GM19463 (cell line): ENCODE results near the gene IFTAP.
A peak's percentile ranks its signal among the peaks of the same experiment; 100 is the strongest.

Source experiments
- ATAC-seq: cut with Tn5 transposase; IDR thresholded peaks from one replicate; pipeline ENCODE4 v1.9.1; 2021; ENCODE audit warnings: mild to moderate bottlenecking, moderate library complexity; ENCODE audit not compliant: unreplicated experiment

Gene IFTAP

DNA sequence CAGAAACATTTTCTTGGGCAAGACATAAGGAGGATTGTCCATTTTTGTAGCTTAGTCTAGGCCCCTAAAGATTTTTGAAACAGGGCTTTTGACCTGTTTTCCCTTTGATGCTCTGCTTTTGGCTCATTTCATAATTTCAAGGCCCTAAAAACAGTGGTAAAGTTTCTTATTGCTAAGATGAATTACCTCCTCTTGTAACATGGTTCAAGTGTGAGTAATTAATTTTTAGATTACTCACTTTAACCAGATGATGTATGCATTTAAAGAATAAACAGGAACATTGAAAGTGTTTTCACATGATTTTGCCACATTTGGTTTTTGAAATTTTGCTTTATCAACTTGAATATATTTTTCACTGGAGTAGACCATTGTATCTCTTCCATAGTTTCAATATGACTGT is 2.6 kb downstream of the IFTAP start:
- ATAC-seq: no peak

DNA sequence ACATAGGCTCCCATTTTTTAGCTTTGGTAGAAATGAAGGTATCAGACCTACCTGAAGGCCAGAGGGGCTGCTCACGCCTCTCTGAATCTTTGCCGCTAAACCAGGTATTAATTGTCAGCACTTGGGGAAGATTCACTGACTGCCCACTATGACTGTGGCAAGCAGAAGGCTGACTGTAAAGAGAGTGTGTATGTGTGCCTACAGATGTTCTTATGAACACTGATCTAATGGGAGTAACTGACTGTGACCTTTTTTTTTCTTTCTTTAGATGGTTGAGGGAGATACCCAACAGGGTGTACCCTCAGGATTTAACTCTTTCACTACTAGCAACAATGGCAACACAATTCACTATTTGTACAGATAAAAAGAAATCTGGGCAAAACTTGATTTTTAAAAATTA is 3.7 kb downstream of the IFTAP start, which contains the start of gene RAG2:
Gene RAG2, minus strand, starts transcription at position 186 of the 400 bp plus-strand sequence. CDS start 4,068 bp downstream, outside the sequence.
- ATAC-seq: no peak

DNA sequence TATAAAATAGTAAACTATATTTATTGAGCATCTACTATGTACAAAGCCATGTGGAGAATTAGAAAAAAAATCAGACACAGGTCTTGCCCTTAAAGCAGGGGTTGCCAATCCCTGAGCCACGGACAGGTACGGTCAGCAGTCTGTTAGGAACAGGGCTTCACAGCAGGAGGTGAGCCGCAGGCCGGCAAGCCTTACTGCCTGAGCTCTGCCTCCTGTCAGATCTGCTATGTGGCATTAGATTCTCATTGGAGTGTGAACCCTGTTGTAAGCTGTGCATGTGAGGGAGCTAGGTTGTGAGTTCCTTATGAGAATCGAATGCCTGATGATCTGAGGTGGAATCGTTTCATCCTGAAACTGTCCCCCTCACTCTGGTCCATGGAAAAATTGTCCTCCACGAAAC is 5.9 kb downstream of the IFTAP start:
- ATAC-seq: no peak

DNA sequence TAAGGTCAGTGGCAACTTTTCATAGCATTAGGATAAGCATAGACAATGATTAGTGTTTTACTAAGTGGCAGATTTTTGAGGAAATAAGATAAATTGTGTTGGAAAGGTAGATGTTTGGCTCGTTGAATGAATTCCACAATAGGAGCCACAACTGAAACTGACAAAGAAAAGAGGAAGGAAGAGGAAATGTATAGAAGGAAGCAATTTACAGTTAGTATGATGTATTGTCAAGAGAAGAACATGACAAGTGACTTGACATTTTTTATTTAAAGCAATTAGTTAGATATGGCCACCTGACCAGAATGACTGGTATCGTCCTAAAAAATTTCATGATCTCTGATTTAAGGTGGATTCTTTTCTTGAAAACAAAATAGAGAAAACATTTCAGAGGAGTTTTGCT is 6.9 kb downstream of the IFTAP start:
- ATAC-seq: no peak

DNA sequence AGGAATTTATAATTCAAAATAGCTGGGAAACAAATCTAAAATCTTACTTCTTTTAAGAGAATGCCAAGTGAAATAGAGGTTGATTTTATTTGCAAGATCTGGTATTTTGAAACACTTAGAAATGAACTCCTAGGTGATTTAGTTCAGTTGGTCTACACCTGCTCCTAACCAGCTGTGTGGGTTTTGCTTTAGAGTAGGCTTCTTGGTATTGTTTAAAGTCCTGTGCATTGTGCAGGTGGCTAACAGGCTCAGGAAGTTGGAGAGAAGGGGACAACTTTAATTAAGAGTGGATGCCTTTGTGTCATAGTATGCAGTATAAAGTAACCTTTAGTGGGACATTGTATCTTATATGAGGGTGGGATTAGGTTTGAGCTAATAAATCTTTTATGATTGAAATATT is 7.8 kb downstream of the IFTAP start:
- no peak for ATAC-seq

DNA sequence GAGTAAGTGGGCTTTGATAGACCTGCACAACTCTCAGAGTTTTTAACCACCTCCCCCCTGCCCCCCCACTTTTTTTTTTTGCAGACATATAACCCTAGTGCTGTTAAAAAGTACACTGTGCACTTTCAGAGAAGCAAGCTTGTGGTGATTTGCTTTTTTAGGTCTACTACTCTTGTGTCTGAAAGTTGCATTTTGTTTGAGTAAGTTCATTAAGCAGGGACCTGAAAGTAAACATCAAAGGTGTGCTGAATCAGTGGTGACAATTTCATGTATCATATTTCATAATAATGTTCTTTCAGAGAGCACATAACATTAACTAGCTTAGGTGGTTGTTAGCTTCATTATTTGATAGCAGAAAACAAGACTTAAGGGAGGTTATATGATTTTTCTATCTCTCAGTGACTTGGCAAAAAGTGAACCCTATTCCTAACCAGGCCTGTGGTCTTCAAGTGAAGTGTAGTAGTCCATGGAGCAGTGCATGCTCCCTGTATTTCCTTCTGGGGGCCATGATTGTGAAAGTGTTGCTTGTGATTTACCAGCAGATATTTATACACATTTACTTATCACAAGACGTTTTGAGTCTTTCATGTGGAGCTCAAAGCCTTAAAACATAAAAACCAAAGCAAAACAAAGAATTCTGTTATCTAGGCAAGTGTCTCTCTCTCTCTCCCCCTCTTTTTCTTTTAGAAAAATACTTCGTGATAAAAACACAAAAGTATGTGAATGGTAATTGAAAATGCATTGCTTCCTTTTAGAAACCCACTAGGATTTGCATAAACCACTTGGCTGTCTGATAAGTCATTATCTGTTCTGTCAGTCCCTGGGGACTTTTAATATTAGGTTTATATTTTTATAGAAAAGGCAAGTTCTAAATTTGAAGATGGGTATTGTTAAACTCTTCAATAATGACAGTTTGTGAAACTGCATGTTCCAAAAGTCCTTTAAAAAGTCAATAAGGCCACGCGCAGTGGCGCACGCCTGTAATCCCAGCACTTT is 11.2 kb downstream of the IFTAP start:
- ATAC-seq: no peak

DNA sequence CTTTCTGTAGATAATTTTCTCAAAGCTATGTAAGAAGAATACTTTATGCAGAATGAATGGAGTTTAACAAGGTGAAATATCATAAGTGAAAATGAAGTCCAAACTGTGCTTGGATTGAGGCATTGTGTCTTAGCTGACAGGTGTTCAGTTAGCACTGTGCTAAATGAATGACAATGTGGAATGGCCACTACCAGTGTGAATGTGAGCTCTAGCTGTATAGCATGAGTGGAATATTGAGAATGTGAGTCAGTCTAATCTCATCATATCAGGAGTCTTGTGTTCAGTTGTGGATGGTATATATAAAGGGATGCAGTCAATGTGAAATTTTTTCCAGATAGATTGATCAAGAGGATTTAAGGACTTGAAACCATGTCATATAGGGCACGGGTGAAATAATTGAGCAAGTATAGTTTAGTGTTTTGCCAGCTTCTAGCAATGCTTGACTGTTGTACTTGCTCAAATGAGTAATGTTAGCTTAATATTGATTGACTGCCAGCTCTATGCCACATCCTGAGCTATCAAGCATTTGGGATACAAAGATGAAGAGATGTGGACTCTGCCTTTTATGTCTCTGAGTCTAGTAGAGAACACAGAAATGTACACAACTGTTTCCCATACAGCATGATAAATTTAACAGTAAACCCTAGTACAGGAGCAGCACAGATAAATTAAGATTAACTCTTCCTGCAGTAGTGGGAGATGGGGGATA is 14.3 kb downstream of the IFTAP start:
- no peak for ATAC-seq

DNA sequence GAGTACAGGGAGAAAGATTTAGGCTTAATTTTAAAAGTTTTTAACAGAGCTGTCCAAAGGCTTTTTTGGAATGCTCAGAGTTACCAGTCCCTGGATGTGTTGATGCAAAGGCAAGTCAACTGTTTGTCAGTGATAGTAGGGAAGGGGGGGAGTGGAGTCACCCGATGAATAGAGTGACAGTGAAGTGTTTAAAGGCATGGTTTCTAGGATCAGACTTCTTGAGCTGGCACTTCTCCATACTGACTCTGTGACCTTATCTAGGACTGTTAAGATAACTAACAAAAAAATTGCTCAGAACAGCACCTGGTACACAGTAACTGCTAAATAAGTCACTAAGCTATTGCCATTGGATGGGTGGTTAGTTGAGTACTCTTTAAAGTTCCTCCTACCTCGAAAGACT is 15.1 kb downstream of the IFTAP start:
- no peak for ATAC-seq

DNA sequence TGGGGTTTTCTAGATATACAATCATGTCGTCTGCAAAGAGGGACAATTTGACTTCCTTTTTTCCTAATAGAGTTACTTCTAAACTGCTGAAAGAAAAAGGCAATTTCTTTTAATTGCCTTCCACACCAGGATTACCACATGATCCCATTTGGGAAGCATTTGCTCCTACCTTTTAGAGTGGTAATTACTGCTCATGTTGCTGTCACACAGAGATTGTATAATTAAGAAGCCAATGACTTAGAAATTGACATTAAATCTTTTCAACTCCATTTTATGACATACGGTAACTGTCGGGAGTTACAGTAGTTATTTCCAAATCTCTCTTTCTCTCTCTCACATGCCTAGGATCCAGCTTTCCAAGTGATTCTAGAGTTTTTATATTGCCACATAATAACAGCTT is 21.5 kb downstream of the IFTAP start:
- no peak for ATAC-seq

DNA sequence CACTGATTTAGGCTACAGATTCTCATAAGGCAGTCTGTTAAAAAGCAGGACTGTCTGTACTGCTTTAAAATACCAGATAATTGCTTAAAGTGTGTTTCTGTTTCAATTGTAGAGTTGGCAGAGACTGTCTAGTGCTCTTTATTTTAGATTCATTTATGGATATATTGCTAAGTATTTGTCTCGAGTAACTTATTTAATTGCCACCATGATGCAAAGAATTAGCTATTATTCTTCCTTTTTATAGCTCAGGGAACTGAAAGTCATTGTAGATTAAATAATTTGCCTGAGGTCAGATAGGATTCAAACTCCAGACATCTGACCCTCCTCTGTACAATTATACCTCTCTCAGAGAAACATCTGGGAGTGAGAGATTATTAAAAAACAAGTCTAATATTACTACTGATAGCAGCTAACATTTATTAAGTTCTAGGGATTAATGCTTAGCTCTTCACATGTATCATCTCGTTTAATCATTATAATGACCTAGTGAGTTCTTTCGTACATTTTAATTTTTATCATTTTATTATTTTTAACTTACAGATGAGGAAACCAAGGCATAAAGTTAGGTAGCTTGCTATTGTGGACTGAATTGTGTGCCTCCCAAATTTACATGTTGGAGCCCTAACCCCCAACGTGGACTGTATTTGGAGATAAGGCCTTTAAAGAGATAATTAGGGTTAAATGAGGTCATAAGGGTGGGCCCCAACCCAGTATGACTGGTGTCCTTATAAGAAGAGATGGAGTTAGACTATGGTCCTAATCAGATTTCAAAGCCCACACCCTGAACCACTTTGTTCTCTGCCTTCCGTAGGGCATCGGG is 23.5 kb downstream of the IFTAP start:
- ATAC-seq: no peak

DNA sequence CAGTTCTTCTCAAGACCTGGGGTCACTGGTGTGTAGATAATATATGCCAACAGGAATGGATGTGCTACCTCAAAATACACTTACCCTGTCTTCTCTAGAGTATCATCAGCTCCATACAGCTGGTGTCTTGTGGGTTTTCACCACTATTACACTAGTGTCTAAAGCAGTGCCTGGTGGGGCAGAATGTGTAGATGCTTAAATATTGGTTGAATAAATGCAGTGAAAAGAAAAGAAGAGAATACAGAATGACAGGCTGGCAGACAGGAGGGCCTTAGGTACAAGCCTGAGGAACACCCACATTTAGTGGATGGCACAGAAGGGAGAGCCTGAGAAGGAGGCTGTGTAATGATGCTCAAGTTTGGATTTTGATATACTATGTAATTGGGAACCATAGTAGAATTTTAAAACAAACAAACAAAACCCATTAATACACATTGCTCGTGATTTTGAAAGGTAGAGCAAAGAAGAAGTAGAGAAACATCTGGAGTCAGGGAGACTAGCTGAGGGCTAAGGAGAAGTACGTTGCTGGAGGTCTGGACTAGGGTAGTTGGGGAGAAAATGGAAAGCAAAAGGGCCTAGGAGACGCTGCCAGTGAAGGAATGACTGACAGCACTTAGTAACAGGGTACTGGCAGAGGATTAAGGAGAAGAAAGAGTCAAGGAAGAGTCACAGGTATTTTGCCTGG is 24.2 kb downstream of the IFTAP start:
- ATAC-seq: no peak

DNA sequence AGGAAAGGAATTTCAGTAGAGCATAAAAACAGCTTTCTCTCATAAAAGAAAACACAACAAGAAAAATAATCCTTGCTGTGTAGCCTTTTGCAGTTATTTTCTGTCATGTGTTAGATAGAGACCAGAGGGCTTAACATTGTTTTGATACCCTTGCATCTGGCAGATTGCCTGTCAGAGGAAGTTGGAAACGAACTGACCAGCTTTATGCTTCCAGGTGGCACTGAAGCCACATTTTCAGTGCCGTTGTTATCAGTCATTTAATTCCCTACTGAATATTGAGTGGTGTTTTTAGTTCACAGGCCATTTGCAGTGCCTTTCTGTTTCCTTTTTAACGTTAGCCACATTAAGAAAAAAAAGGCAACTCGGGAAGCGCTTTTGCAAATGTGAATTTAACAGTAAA is 25.2 kb downstream of the IFTAP start:
- no peak for ATAC-seq

DNA sequence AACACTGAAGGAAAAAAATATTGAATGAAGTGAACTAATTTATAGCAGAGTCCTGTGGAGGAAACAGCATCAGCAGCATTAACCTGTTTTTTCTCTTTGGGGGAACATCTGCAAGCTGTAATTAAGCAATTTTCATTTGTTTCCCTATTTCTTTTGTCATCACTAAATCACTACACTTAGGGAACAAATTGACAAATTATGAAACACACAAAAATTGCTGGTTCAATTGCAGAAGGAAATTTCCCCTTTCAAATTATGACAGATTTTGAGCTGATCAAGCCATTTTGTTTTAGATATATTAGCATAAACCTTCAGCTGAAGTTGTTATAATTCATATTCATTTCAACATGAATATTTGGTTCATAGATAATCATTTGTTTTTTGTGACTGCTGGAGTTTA is 25.9 kb downstream of the IFTAP start:
- no peak for ATAC-seq

DNA sequence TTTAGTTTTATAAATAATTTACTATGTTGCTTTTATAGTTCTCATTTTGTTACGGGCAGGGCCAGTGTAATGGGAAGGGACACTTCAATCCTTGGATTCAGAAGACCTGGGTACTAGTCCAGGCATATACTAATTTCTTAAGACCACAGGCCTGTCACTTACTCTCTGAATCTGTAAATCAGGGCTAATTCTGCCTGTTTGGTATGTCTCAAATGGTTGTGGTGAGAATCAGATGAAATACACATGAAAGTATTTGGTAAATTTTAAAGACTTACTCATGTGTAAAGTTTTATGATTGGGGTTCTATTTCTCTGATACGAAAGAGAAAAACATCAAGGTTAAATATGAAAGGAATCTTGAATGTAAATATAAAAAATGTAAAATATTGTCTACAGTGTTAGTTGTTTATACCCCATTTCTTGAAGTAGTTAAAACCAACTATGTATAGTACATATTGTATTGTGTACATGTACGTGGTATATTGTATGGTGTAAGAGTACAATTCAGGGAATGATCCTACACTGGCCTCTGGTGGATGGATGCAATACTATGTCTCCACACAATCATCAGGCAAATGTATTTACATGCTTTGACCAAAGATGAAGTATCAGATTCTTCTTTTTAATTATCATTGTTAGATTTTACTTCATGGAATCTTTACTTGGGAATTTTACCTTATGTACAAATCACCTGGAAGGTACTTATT is 28.3 kb downstream of the IFTAP start:
- ATAC-seq: peak; percentile 58

DNA sequence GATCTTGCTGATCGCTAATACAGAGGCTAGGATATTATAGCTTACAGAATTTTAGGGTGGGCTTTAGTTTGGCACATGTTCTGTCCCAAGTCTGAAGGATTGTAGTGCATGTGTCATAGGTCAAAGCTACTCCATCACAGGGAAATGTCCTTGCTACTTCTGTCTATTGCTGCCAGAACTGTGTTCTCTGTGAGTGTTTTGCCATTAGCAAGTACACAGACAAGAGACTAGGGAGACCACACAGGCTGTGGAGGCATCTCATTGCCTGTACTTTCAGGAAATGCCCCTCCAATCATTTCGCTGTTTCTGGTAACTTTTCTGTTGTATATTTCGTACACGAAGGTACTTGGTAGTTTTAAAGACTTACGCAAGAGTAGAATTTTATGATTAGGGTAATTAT is 29.2 kb downstream of the IFTAP start:
- no peak for ATAC-seq

DNA sequence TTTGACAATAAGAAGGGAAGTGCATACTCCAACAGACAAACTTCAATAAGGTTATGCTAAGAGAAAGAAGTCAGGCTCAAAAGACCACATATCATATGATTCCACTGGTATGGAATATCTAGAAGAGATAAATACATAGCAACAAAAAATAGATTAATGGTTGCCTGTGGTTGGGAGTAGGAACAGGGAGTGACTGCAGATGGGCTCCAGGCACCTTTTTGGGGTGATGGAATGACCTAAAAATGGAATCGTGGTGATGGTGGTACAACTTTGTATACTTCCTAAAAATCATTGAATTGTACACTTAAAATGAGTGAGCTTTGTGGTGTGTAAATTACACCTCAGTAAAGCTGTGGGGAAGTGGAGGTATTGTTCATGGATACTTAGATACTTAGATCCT is 32.7 kb downstream of the IFTAP start:
- no peak for ATAC-seq

DNA sequence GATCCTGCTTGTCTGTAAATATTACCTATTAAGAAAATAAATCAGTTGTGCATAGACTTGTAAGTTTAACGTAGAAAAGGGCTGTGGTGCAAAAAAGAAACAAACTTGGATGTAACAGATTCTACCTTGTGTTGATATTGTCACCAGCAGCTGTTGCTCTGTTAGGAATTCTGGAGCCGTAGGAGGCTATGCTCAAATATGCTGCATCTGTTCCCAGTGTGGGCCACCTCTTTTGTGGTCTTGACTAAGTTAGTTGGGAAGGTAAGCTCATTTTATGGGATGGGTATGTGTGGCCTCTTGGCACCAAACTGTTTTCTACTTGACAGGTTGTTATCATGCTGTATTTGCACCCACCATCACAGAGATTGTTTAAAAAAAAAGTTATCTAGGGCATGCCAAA is 33.2 kb downstream of the IFTAP start:
- no peak for ATAC-seq

DNA sequence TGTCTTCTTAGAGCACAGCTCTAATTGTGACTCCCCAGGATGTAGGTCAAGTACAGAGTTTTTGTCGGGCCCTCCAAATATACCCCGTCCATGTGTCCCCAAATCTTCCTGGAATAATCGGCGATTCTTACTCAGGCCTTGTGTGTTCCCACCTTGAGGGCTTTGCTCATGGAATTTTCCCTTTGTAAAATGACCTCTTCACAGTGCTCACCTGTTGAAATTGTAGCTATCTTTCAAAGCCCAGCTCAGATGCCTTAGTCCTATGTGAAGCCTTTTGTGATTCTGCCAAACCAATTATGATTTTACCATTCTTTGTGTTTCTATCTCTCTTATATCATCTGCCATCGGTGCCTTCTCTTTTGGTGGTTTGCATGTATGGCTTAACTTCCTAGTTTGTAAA is 33.8 kb downstream of the IFTAP start:
- ATAC-seq: no peak

DNA sequence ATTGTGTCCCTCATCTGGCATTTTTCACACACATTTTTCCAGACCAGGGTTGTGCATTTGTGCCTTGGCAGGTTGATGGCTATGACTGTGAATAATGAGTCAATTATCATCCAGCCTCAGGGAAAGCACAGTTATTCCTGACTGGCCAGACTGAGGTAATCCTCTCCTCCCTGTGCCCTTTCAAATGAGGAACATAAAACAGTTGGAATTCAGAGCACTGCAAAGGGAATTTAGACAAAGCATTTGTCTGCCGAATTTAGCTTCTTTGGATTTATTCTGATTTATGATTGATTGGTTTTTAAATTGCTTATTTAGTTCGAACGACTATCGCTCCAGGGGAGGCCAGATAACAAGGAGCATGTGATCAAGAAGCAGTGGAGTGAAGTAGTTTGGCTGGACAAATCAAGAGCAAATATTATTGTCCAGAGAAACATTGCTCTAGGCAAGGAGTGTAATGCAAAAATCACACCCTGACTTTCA is 34.5 kb downstream of the IFTAP start:
- no peak for ATAC-seq

DNA sequence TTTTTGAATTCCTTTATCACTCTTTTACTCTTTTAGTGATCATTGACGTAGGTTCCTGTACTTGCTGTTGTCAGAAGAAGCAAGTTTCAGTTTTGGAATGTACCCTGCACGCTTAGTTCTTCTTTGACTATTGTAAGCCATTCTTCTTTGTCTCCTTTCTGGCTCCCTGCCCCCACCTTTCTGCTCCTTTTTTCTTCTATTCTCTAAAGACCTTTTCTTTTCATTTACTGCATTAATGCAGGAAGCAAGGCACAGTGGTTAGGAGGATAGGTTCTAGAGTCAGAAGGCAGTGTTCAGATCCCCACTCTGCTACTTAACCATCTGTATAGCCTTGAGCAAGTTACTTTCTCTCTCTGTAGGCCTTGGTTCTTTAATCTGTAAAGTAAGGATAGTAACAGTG is 37.5 kb downstream of the IFTAP start:
- peak; percentile 63 for ATAC-seq
